Cerebellar cortex (tissue), 1 donor: ENCODE results near the gene PLA2G4E.
A peak's percentile ranks its signal among the peaks of the same experiment; 100 is the strongest.

ENCODE experiments used
- DNase-seq: peaks from one replicate; pipeline ENCODE4 v3.0.0-alpha.2; 2015; ENCODE audit warnings: low spot score

The PLA2G4E gene, protein sequence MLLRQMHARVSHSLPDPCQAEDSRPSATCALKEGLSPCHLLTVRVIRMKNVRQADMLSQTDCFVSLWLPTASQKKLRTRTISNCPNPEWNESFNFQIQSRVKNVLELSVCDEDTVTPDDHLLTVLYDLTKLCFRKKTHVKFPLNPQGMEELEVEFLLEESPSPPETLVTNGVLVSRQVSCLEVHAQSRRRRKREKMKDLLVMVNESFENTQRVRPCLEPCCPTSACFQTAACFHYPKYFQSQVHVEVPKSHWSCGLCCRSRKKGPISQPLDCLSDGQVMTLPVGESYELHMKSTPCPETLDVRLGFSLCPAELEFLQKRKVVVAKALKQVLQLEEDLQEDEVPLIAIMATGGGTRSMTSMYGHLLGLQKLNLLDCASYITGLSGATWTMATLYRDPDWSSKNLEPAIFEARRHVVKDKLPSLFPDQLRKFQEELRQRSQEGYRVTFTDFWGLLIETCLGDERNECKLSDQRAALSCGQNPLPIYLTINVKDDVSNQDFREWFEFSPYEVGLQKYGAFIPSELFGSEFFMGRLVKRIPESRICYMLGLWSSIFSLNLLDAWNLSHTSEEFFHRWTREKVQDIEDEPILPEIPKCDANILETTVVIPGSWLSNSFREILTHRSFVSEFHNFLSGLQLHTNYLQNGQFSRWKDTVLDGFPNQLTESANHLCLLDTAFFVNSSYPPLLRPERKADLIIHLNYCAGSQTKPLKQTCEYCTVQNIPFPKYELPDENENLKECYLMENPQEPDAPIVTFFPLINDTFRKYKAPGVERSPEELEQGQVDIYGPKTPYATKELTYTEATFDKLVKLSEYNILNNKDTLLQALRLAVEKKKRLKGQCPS

DNA sequence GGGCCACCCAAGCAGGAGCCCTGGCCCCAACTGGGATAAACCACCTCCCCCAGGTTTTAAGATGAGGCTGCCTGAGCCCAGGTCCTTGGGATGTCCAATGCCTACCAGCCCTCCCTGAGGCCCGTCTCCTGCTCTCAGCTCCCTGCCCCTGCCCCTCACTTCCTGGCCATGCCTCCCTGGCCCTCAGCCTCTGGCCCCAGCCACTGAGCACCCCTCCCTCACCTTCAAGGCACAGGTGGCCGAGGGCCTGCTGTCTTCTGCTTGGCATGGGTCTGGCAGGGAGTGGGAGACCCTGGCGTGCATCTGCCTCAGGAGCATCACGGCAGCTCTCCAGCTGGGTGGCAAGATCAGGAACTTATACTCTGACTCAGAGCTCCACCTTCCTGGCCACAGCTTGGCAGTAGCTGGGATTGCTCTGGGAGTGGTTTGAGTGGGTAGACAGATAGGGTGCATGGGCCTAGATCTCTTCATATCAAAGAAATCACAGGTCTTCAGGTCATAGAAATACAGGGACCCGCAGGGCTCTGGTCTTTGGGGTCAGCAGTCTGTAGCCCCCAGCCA is at the start of gene PLA2G4E:
Gene PLA2G4E (minus strand): TSS at position 330 of the 561 bp plus-strand sequence. CDS start 12 bp downstream, at position 318.
- DNase-seq = no peak

DNA sequence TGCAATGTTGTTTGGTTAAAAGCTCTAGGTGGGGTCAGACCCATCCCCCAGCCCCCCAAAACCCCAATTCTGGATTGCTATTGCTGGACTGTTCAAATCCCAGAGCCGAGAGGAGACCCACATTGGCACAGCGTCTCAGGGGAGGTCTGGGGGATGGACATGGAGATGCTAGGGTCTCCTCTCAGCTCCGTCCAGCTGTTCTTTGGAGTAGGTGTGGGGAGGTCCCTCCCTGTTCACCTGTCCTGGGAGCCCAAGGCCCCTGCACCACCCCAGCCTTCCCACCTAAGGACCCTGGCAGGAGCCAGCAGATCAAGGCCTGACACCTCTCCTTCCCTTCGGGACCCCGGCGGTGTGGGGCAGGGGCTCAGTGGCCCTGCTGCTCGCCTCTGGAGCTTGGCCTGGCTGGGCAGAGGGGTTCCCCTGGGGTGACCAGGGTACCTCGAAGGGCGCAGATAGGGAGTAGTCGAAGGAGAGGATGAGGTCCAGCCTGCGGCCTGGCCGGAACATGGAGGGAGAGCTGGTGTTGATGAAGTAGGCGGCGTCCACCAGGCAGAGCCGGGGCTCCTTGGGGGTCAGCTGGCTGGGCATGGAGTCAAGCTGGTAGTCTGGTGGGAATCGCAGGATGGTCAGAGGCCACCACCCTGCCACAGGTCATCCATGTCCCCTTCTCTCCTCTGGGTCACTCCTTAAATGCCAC is 49.6 kb upstream of the PLA2G4E start:
- no peak for DNase-seq

DNA sequence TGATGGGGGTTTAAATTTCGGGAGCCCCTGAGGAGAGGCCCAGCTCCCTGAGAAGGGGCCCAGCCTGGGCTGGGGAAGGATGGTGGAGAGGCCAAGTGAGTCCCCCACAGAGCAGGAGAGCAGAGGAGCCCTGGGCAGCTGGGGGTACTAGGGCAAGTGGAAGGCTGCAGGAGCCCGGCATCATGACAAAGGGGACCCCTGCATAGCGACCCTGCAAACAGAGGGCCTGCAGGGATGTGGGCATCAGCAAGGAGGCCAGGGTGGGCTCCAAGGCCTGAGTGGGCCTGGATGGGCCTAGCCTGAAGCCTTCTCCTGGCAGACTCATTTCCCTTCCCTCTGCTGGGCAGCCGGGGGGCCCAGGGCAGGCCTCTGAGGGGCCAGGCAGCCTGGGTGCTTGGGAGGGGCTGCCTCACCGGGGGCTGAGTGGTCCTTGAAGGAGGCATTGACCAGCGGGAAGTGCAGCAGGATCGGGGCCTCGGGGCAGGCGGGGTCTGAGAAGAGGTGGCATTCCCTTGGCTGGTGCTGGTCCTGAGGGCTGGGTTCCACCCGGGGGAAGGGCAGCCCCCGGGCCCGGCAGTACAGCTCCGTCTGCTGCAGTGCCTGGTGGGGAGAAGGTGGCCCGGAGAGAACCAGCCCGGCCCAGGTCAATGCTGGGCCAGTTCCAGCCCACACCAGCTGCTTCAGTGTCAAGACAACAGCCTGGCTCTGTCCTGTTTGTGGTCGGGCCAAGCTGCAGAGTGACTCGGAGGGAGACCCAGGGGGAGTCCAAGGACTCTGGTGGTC is 48.8 kb upstream of the PLA2G4E start:
- DNase-seq = peak; percentile 60

DNA sequence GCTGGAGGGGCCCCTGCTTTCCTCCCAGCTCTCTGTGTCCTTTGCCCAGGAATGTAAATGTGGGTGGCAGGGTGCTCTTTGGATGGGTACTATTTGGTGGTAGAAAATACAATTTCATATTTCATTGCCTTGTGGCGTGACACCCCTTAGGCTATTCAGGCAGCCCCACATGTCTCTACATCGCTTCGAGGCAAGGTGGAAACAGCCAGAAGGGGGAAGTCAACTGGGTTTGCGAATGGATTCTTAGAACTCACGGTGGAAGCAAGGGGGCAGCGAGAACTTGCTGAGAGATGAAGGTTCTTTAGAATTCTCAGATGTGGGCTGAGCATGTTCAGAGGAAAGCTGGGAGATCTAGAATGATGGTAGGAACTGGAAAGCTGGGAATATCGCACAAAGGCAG is 48.2 kb upstream of the PLA2G4E start:
- peak; percentile 11 for DNase-seq

DNA sequence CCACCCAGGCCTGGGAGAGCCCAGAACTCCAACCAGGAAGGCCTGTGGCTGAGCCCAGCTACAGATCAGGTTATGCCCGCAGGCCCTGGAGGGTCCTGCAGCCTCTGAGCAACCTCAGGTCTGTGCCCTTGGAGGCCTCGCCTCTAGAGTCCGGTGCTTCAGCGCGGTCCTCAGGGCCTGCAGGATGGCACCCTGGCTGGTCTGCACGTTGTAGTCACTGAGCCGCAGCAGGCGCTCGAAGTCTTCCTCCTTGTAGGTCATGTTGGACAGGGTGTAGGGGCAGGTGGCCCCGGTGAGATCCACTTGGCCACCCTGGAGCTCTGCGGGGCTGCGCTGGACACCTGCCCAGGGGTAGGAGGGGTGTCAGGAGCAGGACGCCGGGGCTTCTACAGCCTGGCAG is 47.8 kb upstream of the PLA2G4E start:
- DNase-seq = no peak

DNA sequence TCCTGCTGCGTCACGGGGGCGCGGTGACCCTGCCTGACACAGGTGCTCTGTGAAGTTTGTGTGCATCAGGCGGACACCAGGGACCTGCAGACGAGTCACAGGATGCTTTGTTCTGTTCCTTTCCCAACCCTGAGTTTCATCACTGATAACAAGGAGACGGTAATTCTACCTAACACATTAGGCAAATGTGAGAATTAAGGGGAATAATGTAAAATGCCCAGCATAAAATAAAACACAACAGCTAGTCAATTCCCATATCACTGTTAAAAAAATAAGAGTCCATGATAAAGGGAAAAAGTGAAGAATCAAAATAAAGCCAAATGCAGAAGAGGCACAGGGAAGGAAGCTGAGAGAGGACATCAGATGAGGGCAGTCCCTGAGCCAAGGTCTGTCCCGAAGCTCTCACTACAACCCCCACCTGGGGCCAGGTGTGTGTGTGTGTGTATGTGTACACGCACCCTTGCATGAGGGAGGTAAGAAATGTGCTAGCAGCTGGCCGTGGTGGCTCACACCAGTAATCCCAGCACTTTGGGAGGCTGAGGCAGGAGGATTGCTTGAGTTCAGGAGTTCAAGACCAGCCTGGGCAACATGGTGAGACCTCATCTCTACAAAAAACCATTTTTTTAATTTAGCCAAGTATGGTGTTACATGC is 46.0 kb upstream of the PLA2G4E start:
- no peak for DNase-seq

DNA sequence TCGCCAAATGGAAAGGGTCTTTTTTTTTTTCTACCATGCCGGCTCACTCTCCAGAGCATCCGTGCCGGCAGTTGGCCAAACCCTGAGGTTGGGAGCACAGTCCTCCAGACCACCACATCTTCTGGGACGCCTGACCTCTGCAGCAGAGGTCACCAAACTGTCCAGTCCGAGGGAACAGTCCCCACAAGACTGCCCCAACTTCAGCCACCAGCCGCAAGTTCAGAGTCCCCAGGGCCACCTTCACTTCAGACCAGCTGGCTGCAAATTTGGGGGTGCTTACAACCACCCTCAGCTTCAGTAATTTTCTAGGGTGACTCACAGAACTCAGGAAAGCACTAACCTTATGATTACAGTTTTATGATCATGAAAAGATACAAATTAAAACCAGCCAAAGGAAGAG is 44.6 kb upstream of the PLA2G4E start:
- DNase-seq = no peak

DNA sequence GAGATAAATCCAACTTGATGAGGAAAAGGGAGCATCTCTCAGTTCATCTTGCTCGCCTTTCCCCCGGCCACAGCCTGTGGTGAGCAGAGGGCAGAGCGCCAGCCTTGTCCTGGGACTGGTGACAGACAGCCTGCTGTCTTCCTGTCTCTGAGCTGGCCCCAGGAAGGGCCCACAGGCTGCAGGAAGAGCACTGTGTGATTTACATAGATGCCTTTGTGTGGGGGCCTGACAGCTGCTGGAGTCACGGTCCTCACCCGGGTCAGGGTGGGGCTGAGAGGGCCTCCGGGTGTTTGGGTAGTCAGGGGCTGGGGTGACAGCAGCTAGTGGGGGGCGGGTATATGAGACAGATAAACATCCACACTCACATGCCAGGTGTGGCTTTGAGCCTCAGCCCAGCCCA is 44.2 kb upstream of the PLA2G4E start:
- peak; percentile 89 for DNase-seq

DNA sequence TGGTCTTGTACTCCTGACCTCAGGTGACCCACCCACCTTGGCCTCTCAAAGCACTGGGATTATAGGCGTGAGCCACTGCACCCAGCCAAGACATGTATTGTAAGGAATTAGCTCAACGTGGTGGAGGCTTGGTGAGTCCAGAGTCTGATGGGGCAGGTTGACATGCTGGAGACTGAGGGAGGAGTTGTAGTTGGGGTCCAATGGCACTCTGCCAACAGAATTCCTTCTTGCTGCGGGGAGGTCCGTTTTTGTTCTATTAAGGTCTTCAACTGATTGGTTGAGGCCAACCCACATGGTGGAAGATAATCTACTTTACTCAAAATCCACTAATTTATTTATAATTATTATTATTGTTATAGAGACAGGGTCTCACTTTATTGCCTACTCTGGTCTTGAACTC is 43.4 kb upstream of the PLA2G4E start:
- DNase-seq = no peak

DNA sequence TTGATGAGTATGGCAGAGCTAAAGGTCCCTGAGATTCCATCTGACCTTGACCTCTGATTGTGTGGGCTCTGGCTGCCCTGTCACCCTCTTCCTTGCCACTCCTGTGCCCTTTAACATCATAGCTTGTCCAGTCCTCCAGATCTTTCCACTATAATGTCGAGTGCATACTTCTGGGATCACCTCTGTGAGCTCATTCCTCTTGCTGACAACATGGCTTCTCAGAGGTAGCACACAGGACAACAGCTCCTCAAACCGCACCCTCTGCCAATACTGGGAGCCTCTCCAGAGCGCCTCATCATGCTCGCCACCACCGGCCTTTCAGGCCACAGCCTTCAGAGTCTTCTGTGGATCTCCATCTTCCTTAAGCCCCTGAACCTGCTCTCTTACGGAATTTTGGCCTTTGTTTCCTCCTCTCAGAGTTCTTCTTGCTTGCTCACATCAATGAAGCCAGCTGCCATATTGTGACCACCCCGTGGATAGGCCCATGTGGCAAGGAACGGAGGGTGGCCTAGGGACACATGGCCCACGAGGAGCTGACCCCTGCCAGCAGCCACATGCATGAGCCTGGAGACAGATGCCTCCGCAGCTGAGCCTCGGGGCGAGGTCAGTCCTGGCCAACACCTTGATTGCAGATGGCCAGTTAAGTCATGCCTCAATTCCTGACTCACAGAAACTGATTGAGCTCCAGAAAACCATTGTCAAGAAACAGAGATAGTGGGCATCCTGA is 42.4 kb upstream of the PLA2G4E start:
- no peak for DNase-seq

DNA sequence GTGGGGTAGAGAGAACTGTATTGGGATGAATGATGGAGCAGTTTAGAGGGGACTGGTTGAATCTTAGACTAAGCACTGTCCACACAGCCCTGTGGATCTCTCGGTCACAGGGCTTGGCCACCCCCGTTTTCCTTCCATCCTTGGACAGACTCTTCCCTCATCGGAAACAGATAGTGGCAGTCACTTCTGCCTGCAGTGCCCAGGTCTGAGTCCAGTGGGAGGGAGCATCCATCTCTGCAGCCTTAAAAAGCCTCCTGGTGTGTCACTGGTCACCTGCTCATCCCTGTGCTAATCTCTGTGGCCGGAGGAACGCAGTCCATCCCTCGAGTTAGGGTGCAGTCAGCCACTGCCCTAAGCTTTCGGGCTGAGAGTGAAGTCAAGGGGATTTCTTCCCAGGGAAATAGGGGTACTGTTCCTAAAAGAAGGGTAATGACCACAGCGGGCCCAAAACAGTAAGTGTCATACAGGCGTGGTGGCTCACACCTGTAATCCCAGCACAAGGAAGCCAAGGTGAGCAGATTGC is 41.5 kb upstream of the PLA2G4E start:
- no peak for DNase-seq

DNA sequence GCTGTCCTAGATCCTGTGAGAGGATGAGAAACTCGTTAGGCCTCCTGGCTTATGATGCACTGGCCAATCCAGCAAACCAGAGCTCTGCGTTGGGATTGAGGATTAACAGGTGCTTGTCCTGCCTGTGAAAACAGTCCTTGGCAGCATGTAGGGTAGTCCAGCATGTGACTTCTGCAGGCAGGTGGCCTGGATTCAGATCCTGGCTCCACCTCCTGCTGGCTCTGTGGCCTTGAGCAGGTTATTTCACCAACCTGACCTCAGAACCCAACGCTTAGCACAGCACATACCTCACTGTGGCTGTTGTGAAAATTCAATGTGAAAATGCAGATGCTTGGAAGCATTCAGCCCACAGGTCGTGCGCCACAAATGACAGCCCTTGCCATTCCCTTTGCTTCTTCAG is 40.0 kb upstream of the PLA2G4E start:
- DNase-seq = peak; percentile 16

DNA sequence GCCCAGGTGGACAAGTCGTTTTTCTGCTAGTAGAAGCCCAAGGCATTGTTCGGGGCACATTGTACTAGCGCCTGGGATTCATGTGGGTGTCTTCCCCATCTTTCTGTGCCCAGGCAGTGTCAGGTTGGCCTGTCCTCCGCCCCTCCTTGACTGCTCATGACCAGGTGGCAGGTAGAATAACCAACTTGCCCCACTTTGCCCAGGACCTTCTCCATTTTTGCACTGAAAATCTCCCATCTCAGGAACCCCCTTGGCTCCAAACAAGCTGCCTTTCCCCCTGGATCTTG is 39.6 kb upstream of the PLA2G4E start:
- DNase-seq = no peak

DNA sequence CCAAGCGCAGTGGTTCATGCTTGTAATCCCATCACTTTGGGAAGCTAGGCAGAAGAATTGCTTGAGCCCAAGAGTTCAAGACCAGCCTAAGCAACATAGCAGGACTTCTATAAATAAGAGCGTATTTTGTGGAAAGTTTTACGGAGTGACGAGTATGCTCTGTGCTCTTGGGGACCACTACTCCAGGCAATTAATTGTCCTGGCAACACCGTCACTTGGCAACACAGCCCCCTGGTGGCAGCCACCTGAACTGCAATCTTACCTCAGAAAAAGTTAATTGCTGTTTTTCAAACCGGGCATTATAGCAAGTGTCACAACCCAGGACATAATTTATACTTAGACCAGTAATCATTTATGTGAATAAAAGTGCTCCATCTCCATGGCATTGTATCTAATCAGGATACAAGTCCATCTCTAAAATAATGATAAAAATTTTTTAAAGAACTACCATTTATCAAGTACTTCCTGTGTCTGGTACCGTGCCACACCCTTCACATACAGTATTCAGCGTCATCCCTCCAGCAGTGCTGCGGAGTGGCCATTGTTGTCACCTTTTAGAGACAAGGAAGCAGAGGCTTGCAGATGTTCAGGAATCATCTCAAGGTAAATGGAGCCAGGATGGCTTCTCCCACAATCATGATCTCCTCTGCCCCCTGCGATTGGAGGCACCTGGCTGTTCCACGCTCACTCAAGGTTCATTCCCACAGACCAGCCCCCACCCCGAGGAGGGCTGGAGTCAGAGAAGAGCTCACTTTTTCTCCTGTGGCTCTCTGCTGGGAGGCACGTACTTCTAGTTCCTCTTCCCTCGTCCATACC is 39.0 kb upstream of the PLA2G4E start:
- DNase-seq = peak; percentile 41

DNA sequence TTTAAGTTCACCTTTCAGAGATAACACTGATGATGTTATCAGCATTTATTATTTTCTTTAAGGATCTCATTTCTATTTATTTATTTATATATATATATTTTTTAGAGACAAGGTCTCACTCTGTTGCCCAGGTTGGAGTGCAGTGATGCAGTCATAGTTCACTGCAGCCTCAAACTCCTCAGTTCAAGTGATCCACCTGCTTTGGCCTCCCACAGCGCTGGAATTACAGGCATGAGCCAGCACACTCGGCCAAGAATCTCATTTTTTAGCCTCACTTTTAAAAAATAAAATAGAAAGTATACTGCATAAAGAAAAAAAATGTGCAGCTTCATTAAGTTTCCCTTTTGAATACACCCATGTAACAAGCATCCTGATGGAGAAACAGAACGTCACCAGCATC is 37.9 kb upstream of the PLA2G4E start:
- DNase-seq = no peak

DNA sequence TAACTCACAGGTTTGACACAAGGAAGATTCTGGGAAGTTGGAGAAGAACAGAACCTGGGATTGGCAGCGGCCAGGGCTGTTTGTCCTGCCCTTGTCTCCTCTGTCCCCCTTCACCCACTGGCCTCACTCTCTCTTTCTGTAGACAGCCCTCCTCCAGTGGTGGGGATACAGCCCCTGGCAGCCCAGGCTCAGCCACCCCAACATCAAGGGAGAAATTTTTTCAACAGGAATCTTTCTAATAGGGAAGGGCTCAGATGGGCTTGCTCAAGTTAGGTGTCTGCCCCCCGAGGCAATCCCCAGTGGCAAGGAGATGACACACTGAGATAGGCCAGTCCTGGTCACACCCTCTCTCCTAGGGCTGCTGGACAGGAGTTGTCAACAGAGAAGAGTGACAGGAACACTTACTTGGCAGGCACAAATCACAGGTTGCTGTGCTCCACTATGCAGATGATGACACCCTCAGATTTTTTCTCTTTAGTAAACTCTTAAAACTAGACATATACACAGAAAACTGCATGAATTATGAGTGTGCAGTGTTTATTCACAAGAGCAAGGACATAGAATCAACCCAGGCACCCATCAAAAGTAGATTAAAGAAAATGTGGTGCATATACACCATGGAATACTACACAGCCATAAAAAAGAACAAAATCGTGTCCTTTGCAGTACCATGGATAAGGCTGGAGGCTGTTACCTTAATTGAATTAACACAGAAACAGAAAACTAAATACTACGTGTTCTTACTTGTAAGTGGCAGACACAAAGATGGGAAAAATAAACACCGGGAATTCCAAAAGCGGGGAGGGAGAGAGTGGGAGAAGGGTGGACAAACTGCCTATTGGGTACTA is 37.2 kb upstream of the PLA2G4E start:
- DNase-seq = no peak

DNA sequence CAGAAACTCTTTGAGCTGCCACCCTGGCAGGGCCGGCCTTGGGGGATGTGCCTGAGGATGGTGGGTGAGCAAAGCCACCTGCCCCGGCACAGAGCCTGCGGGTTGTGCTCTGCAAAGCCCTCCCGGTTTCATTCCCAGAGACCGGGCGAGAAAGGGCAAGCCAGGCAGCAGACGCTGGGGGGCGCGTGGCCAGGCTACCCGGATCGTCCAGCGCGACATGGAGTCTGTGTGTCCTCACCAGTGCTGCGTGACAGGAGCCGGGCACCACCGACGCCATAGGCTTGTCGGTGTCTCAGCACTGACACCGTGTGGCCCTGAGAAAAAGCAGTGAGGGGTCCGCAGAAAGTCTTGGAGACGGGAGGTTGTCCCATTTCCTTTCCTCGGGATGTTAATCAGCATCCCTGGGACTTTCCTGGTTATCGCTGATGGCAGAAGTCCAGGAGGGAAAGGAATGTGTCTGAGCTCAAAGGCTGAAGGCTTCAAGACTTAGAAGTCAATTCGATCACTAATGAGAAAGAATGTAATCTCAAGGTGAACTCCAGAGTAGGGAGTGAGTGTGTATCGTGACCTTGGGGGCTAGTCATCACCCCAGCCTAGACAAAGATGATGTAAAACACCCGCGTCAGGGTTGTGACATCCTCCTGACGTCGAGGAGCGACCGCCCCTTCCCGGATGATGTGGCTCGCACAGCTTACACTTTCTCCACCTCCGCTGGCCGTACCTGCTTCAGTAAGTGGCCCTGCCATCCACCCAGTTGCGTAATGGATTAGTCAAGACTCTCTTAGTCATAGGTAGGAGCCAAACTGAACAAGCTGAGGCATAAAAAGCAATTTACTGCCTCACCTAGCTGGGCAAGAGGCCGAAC is 36.3 kb upstream of the PLA2G4E start:
- peak; percentile 72 for DNase-seq
